Stimulated activated CD8-positive, alpha-beta memory T cell treated with anti-CD3 and anti-CD28 coated beads, Interleukin-2, amount 100 ng/mL, for 1 hour (primary cell): ENCODE results near the gene TENT5C.

Source experiments
- DNase-seq, 2 donors: peaks; one replicate each; pipeline ENCODE4 v3.0.0-alpha.2; 2020; ENCODE audit warnings: low read depth in 2 of 2

Gene TENT5C

GRCh38 chr1:117613969-117614729, 8.3 kb downstream of the TENT5C start:
- DNase-seq = no peak

DNA sequence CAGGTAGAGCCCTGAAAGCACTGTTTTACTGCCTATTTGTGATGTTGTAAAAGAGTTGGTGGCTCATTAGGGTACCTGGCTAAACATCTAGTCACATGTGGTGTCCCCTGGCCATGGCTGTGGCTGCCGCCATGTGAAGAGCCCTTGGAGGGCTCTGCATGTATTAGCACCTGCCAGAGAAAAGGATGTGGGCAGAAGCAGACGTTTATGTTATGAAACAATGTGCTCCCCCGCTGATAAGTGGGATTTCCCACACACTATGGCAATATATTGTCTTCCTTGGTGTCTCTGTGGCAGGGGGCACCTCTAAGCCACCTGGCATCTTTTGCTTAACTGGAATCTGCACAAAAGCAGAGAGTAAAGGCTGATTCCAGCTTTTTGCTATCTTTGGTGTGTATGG, 9.6 kb downstream of the TENT5C start:
- no peak for DNase-seq

GRCh38 chr1:117616356-117616755, 10.5 kb downstream of the TENT5C start:
- no peak for DNase-seq

DNA sequence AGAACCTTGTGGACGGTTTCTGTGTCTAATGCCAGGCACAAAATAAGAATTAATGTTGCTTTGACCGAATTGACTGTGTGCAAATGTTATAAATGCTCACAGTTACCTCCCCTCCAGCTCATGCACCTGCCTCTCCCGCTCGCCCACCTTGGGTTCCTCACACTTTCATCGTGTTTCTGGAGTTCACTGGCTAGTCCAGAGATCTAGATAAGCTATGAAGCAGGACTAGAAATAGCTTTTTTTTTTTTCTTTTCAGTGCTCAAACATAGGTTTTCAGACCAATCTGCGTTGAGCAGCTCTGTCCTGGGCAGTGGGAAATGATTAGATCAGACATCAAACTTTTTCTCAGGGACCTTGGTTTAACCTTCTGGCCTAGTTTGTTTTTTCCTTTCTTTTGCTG, 11.1 kb downstream of the TENT5C start:
- no peak for DNase-seq

DNA sequence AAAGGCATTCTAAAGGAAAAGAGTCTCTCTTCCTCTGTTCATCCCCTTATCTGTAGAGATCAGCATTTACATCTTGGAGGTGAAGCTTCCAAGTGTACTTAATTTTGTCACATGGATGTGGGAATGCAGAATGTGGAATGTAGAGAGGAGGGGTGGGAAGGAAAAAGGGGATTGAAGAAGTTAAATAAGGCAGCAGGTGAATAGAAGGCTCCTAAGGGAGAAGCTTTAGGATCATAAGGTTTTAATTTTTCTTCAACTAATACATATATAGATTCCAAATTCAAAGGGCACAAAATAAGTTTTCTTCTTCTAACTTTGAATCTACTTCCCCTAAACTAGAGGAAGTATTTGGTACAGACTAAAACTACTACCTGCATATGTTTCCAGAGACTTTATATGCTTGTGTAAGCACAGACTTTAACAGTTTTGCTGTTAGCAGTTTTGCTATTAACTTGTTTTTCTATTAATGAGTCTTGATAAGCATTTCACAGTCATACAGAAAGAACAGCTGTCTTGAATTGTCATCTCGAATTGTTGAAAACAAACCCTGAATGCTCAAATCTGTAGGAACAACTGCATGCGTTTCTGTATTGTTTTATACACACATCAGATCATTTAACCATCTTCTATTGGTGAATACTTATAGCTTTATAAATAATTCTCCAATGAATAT, 12.7 kb downstream of the TENT5C start:
- no peak for DNase-seq

DNA sequence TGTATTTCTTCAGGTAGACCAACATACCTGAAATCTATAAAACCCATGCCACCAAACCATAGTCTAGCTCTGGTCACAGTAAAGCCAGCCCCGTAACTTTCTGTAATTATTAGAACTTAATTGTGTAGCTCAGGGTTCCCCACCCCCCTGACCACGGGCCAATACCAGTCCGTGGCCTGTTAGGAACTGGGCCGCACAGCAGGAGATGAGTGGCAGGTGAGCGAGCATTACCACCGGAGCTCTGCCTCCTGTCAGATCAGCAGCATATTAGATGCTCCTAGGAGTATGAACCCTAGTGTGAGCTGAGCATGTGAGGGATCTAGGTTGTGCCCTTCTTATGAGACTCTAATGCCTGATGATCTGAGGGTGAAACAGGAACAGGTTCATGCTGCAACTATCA, 14.6 kb downstream of the TENT5C start:
- no peak for DNase-seq

- no peak for DNase-seq
These were observed 15.5 kb downstream of the TENT5C start for GRCh38 chr1:117621316-117621715.

DNA sequence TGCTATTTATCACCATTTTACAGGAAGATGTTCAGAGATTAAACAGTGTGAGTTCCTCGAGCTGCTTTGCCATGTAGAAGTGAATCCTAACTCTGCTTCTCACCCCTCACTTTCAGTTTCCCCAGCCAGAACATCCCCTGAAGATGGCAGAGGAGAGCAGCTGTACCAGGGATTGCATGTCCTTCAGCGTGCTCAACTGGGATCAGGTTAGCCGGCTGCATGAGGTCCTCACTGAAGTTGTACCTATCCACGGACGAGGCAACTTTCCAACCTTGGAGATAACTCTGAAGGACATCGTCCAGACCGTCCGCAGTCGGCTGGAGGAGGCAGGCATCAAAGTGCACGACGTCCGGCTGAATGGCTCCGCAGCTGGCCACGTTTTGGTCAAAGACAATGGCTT, 16.9 kb downstream of the TENT5C start:
- DNase-seq = no peak

GRCh38 chr1:117623141-117623540, 17.3 kb downstream of the TENT5C start:
- DNase-seq = no peak

DNA sequence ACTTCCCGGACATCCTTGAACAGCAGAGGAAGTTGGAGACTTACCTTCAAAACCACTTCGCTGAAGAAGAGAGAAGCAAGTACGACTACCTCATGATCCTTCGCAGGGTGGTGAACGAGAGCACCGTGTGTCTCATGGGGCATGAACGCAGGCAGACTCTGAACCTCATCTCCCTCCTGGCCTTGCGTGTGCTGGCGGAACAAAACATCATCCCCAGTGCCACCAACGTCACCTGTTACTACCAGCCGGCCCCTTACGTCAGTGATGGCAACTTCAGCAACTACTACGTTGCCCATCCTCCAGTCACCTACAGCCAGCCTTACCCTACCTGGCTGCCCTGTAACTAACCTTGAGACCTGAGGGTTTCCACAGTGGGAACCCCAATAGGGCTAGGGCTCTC, 17.9 kb downstream of the TENT5C start:
- no peak for DNase-seq

DNA sequence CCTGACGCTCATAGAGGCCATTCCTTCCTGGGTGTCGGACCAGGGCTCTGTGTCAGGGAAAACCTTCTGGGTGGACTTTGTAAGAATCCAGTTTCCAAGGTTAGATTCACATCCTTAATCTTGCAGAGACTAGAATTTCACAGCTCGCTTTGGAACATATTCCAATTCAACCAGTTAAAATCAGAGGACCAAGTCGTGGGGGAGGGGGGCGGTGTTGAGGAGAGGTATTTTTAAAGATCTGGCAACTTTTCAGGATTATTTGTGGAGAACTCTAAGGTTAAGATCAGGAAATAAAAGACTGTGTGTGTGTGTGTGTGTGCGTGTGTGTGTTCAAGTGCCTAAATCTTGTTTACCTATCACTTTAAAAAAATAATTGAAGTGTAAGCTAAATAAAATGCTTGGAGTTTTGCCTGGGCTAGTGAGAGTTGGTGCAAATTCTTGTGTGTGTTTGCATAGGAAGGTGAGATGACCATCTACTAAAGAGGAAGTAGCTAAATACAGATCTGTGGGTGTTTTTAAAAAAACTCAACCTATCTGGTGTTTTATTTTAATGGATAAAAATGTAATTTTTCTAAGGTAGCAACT, 21.8 kb downstream of the TENT5C start:
- DNase-seq = no peak

- DNase-seq = no peak
These were observed 22.5 kb downstream of the TENT5C start for GRCh38 chr1:117628343-117628742.

DNA sequence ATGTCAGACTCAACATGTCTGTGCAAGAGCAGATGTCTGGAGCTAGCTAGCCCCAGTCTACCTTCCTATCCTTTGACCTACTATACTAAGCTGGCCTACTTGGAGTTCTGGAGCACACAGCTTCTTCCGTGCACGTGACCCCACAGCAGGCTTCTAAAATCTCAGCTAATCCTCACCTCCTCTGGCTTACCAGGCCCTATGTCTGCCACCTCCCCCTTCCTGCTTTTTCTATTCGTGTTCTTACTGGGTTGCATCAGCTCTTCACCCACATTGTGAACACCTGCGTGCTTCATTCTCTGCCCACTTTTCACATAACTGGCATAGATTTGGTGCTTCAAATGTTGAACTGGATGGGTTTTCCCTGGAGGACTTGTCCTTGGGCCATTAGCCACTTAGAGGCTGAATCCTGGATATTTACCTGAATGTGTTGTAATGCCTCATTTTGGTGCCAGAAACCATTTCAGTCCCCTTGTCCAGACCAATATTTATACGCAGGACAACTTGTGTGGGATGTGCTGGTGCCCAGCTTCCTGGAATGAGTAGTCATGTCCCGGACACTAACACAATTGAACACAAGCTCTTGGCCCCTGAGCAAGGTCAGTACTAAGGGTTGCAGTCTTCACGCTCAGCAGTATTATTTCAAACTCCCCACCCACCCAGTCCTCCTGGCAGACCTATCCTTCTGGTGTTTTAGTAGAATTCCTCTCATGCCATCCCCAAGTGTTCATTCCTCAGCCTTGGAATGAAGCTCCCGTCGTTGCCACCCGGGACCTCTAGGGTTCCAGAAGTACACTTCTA, 24.0 kb downstream of the TENT5C start:
- DNase-seq = no peak

DNA sequence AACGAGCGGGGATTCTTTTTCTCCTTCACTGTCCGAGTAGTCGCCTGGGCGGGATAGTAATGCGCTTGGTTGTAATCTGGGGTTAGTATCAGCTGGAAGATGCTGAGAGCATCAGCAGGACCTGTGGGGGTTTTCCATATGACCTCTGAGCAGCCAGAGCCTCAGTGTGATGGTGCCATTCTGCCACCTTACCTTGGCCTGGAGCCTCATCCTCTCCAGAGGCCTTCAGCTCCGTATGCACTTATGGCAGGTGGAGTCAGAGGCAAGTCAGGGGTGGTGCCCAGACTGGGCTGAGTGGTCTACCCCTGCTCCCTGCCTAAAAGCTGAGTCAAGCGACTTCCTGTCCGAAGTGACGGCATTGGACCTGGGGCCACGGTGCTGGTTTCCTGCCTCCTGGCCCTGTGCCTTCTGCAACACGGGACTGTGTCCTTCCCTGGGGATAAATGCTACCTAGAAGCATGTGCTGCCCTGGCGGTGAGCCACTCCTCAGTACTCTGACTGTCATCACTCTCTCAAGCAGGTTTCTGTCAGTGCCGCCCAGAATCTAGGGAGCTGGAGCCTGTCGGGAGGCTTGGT, 24.7 kb downstream of the TENT5C start:
- DNase-seq = no peak

GRCh38 chr1:117631359-117632160, 25.7 kb downstream of the TENT5C start:
- no peak for DNase-seq

GRCh38 chr1:117632269-117633067, 26.6 kb downstream of the TENT5C start:
- DNase-seq = no peak

- no peak for DNase-seq
These were observed 27.2 kb downstream of the TENT5C start for GRCh38 chr1:117633068-117633345.

GRCh38 chr1:117633423-117633822, 27.6 kb downstream of the TENT5C start:
- DNase-seq = no peak

- DNase-seq = no peak
These were observed 28.1 kb downstream of the TENT5C start for GRCh38 chr1:117633936-117634335.

DNA sequence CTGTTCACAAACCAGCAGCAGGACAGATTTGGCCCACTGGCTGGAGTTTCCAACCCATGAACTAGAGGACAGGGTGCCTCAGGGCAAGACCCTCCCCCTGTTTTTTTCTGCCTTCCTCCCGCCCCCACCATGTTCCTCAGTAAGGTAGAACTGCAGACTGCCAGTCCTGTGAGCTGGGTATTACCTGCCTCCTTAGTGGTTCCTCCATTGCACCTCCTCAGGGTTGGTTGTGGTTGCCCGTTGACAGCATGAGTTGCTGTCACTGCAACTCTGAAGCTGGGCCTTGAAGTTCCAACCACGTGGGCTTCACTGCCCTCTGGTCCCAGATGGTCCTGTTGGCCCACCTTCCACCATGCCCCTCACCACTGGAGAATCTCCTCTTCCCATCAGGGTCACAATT, 28.8 kb downstream of the TENT5C start:
- DNase-seq = no peak

GRCh38 chr1:117635805-117636204, 30.0 kb downstream of the TENT5C start:
- no peak for DNase-seq
